8988T (cell line): ENCODE data around the gene TACC2.
"Not testable (repeated sequence)": the region's sequence is repeated elsewhere in the genome, so short reads cannot be mapped to it uniquely, and the experiment has no call there.

Source experiments
- DNase-seq: peaks from one replicate; pipeline ENCODE4 v3.0.0; 2011

TACC2 gene

DNA sequence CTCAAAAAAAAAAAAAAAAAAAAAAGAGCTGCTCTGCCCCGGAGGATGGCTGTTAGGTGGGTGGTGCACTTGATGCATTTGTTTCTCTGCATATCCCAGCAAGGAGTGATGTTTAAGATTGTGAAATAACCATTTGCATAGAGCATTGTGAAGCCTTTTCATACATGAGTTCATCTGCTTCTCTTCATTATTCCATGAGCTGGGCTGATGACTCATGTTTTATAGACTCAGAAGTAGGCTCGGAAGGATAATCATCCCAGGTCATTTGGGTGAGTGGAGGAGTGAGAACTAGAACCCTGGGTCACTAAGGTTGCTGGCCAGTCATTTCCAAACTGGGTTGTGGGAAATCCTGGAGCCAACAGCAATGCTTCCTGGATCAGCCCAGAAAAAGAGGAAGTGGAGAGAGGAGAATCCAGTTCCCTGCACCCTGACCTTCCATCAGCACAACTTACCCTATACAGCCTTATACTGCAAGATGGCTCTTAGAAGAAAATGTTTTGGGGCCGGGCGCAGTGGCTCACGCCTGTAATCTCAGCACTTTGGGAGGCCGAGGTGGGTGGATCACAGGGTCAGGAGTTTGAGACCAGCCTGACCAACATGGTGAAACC lies 45.3 kb downstream of the TACC2 start:
- no peak for DNase-seq

DNA sequence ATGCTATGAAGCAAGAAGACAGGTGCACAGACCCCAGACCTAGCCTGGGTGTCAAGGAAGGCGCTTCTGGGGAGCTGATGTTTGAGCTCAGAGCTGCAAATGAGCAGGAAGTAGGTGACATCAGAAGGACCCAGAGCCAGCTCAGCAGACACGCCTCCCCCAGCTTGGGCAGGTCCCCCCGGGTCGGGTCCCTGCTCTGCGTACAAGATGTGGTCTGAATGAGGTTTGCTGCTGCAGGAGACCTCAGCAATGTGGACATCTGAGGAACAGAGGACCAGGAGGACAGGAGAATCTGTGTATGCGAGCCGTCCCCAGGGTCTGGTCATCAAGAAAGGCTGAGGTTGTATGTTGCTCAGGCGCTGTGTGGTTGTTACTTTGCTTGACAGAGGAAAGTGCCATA lies 51.8 kb downstream of the TACC2 start:
- no peak for DNase-seq

DNA sequence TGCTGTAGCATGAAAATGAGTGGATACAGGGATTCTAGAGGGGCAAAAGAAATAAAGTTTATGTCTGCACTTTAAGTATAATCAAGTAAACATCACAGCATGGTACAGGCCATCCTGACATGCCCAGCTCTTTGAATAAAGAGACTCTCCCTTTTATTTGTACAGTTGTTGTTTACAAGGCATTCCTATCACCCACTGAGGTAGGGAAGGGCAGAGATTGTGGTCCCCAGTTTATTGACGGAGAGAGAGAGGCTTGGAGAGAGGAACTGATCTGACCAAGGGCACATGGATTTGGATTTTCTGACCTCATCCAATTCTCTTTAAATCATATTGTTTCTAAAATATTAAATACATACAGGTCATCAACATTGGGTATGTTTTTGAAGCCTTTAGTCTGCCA lies 53.9 kb downstream of the TACC2 start:
- no peak for DNase-seq

DNA sequence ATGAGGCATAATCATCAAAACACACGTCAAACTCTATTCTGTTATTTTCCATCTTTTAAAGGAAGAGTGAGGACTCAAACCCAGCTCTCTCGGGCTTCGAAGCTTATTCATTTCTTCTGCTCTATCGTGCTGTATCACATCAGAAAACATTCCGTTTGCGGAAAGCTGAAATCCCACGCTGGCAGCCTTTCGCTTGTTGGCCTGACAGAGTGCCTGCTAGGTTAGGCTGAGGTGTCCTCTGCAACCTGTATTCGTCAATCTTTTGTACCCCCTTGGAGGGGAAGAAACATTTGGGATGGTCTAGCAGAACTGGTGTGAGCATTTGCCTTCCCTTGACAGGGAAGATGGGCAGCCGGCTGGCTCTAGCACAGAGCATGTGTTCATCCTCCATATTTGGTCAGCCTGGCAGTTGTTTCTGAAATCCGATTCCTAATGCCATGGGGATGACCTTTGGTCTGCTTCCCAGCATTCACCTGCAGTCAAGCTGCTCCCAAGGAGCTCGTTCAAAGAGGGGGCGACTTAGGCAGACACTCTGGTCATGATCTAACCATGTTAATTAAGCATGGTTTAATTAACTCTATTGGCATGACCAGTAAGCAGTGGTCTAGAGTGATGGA lies 55.2 kb downstream of the TACC2 start:
- DNase-seq: no peak

DNA sequence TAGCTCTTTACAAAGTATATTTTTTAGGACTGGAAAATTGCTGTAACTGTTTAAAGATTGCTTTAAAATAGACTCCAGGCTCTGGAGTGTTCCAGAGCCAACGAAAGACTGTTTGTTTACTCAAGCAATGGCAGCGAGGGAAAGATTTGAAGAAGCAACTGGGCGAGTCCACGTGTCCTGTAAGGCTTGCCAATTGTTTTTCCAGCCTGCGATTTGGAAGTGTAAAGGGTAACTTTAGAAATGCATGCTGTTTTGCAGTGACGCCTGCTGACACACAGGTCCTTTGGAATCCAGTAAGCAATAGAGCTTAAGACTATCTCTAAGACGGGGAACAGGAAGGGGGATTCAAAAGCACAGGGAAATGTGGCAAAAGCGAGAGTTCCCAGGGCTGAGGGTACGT lies 55.8 kb downstream of the TACC2 start:
- no peak for DNase-seq

DNA sequence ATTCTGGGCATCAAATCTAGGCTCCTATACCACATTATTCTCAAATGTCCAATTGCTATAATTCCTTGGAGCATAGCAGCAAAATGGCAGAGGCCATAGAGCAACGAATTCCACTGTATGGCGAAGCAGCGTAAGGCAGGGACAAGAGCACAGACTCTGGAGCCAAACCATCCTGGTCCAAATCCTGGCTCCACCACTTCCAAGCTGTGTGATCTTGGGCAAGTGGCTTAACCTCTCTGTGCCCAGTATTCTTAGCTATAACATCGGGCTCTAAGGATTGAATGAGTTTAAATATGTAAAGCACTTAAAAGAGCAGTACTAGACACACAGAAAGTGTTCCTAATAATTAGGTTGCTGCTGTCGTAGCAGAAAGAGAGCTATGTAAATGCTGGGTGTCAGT lies 56.2 kb downstream of the TACC2 start:
- no peak for DNase-seq

DNA sequence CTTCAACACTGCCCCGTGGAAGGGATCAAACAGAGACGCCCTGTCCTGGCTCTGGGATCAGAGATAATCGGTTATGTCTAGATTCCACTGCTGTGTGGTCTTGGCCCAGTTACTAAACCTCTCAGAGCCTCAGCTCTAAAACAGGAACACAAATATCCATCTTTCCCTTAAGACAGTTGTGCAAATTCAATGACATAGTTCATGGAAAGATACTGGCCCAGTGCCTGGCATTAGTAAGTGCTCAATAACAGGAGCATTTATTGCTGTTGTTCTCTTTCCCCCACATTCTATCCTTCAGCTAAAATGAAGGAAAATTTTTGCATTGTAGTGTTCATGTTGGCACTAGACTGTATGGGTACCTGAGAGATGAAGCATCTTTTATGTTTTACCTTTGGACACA lies 58.6 kb downstream of the TACC2 start:
- no peak for DNase-seq

DNA sequence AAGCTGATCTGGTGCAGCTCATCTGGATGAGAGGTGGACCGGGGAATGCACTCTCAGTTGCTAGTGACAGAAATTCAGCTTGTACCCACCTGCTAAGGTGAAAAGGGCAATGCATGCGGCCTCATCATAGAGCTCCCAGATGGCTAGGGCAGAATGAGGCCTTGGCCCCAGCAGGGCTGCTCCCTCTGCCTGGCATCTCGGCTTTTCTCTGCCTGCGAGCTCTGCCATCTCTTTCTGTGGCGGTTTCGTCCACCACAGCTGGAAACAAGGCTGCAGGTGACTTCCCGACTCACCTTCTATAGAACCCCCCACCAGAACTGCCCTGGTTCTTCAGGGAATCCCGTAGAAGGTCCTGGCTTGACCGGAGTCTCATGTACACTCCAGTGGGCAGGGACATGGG lies 60.1 kb downstream of the TACC2 start:
- DNase-seq: no peak

DNA sequence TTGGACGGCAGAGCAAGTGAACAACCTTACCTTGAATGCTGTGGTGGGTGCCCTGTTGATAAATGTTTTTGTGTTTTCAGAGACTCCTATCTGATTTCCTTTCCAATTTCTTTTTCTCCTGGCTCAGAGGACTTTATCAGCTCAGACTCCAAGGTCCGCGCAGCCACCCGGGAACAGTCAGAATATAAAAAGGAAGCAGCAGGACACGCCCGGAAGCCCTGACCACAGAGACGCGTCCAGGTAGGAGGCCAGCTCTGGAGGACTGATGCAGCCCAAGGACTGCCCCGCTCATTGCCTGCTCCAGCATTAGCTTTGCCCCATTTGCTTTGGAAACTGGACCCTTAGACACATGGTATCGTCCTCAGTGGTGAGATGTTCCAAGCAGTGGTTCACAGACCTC lies 61.3 kb downstream of the TACC2 start:
- DNase-seq: no peak

DNA sequence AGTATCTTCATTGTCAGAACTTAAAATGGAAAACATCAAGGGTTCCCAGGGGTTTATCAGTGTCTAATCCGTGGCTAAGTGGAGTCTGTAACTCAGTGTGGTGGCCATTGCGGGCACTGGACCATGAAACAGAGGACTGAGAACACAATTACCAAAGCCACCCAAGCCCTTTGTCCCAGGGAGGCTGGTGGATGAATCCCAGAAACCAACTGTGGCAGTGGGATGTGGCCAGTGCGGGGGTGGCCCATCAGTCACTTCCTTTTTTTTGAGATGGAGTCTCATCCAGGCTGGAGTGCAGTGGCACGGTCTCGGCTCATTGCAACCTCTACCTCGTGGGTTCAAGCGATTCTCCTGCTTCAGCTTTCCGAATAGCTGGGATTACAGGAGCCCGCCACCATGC lies 61.8 kb downstream of the TACC2 start:
- DNase-seq: no peak

DNA sequence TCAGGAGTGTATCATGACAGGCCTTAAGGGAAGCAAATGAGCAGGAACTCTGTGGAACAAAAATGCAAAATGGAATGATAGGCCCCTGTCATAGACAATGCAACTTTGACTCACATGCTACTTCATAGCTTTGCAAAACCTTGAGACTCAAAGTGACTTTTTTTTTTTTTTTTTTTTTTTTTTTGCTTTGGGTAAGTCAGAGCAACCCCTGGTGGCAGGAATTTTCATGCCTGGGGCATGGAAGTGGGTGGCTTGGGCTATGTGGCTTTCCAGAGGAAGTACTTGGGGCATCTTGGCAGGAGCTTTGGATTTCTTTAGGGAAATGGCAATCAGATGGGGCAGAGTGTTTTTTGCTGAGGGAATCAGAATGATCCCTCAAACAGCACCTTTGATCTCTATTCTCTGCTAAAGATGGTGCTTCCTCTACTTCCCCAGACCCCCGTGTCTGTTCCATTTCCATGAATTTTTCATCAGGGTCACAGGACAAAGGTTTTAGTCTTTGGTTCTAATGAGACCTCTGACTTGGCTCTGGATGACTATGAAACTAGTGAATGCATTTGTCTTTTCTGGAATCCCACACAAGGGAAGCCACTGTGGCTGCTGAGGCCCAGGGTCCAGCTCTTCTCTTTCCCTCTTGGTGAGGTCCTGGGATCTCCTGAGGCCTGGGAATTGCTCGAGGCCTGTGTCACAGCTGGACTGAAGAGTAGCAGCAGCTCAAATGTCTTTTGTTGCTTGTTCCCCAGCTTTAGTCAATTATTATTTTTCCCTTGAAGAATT lies 62.8 kb downstream of the TACC2 start:
- DNase-seq: peak; percentile 44

DNA sequence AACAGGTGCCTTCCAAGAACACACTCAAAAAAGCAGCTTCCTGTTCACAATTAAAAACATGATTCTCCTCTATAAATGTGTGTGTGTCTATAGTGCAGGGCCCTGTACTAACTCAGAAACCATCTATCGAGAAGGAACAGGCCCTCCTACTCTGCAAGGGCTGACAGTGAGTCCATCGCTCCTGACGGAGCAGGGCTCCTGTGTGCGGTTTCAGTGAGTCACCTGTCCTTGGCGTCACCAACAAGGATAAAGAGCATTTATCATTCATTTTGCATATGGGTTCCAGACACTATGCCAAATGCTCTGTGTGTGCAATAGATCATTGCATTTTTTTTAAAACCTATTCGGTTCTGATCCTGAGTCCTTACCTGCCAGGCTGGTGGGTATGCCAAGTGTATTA lies 63.7 kb downstream of the TACC2 start:
- DNase-seq: no peak

DNA sequence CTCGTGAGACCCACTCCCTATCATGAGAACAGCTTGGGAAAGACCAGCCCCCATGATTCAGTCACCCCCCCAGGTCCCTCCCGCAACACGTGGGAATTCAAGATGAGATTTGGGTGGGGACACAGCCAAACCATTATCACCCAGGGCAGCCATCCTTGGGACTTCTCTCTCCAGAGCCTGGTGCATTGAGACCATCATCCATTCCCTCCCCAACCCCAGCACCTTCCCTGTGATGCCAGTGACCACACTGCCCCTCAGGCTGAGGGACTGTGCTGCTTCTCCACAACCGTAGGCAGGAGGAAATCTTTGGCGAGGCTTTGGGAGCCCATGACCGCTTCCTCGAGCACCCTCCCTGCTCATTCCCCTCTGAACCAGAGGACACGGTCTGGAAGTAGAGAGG lies 64.4 kb downstream of the TACC2 start:
- no peak for DNase-seq

DNA sequence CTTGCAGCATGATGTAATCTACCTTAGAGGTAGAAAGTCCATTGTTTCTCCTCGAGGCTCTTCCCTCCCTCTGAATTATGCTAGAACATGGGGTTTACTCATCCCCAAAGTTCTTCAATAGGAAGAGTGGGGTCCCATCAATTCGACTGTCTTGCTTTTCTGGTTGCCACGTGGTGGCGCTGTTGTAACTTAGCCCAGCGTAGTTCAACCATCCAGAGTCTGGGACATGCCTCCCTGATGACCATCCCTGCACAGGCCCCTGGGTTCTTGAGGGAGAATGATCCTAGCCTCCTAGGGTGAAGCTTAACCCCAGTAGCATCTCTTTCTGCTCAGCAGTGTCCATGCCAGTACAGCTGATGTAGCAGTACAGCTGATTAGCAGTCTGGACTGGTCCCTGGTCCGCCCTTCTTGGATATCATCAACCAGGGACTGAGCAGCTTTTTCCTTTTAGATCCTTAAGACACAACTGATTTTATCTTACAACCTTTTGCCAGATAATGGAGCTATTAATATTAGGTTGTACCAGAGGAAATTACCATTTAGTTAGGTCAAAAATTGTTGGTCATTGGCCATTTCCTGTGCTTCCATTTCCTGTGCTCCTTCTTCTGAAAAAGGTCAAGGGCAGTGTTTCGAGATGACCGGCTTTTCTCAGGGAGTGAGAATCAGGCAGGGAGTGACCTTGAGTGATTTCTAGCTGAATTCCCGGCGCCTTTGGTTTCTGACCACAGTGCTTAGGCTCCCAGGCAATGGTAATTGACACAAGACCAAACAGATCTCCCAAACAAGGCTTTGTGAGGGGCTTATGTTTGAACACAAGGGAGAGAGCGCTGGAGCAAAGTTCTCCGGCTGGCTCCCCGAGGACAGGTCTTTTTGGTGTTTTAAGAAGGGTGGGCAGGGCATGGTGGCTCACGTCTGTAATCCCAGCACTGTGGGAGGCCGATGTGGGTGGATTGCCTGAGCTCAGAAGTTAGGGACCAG lies 65.4 kb downstream of the TACC2 start:
- DNase-seq: no peak

DNA sequence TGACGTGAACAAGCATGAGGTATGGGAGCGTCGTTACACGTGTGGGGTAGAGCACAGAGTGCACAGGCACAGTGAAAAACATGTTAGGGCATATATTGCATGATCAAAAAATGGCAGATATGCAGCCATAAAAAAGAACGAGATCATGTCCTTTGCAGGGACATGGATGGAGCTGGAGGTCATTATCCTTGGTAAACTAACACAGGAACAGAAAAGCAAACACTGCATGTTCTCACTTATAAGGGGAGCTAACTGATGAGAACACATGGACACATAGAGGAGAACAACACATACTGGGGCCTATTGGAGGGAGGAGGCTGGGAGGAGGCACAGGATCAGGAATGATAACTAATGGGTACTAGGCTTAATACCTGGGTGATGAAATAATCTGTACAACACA lies 66.3 kb downstream of the TACC2 start:
- DNase-seq: no peak

DNA sequence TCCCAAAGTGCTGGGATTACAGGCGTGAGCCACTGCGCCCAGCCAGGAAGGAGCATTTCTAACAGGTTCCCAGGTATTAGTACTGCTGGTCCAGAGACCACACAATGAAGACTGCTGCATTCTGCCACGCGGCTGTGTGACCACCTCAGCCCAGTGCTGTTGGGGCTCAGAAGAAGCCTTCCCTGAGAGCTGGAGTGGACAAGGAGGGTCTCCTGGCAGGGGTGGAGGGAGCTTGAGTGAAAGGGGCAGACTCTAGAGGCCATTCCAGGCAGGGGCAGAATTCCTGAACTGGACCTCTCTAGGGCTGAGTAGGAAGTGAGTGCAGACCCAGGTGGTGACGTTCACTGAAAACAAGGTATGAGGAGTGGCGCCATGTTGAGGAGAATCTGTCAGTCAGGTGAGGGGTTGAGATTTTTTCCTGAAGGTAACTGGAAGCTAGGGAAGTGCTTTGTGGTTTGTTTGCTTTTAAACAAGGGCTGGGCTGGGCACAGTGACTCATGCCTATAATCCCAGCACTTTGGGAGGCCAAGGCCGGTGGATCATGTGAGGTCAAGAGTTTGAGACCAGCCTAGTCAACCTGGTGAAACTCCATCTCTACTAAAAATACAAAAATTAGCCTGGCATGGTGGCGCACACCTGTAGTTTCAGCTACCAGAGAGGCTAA lies 67.6 kb downstream of the TACC2 start:
- no peak for DNase-seq

DNA sequence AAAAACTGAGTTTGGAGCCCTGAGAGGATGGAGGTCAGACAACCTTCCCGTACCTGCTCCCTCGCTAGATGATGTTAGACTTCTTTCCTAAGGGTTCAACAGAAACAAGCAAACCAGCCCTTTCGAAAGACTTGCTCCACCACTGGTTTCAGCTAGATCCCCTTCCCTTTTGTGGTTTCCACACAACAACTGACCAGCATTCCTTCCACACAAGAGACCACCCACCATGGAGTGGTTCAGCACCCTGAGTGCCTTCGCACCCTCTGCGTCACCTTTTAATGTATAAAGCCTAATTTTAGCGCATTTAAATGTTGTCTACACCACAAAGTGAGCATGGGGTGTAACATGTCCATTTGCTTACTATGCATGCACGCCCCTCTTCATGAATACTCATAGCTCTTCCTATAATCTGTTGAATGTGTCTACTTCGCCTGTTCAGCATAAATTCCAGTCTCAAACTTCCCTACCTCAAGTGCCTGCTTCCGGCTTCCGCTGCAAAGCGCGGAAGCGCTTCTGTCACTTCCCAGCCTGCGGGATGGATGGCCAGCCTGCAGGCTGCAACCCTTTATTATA lies 69.0 kb downstream of the TACC2 start:
- no peak for DNase-seq

DNA sequence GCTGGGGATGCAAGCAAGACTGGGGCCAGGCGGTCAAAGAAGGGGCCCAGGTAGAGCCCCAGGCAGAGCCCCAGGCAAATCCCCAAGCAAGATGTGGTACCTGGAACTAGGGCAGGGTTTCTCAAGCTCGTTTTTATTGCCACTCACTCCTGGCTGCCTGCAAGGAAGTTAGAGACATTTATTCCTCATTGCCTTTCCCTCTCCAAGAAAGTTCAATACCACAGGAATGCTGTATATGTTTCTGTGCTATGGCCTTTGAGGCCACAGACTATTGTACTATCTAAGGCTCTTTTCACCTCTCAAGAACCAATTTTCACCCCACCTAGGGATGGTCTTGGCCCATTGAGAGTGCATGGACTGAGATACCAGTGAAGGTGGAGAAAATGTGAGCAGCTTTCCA lies 71.3 kb downstream of the TACC2 start:
- DNase-seq: no peak

DNA sequence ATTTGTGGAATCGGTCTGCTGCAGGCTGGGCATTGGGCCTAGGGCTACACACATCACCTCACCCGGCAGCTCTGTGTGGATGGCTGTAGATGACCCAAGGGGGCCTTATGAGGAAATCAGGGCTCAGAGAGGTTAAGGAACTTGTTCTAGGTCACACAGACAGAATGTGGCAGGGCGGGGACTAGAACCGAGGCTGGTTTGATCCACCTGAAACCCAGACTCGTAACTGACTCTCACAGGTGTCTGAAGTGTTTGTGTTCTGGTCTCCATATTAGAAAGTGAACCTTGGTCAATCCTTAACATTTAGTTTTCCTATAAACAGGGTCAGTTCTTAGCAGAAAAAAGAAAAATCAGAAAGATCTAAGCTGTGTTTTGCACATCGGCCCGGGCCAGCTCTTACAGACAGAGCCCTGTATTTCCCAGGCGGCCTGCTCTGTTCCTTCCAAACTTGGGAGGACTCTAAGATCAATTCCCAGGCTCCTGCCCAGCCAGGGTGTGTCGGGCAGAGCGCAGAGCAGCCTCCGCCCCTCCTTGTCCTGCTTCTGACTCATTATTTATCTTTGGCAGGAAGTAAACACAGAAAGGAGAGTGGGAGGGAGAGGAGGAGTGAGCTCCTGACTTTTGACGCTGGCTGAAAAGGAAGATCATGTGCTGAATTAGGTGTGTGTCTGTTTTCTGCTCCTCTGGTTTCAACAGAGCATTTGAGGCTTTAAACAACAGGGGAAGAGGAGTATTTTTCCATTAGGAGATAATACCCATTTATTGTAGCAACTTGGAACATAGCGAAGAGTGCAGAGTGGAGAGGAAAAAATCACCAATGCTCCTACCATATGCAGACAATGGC lies 74.1 kb downstream of the TACC2 start:
- peak; percentile 57 for DNase-seq

DNA sequence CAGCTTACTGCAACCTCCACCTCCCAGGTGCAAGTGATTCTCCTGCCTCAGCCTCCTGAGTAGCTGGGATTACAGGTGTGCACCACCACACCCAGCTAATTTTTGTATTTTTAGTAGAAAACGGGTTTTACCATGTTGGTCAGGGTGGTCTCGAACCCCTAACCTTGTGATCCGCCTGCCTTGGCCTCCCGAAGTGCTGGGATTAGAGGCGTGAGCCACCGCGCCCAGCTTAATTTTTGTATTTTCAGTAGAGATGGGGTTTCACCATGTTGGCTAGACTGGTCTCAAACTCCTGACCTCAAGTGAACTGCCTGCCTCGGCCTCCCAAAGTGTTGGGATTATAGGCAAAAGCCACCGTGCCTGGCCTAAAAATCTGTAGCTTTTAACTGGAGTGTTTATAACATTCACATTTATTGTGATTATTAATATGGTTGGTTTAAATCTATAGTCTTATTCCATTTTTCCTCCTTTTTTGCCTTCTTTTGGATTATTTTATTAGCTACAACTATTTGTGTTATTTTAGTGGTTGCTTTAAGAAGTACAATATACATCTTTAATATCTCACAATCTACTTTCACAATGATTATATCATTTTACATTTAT lies 77.5 kb downstream of the TACC2 start:
- DNase-seq: not testable (repeated sequence)

DNA sequence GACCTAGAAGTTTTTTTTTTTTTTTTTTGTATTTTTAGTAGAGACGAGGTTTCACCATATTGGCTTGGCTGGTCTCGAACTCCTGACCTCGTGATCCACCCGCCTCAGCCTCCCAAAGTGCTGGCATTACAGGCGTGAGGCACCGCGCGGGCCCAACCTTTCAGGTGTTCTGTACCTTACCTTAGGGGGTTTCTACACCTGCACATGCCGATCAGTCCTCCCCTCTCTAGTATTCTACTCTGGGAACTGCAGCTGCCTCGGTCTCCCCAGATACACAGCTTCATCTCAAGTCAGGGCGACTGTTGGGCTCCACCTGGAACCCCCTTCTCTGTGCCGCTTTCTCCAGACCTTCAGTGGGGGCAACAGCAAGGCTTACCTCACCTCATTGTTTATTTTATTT lies 79.9 kb downstream of the TACC2 start:
- DNase-seq: no peak
